HAP-1 (cell line): ENCODE results near the gene PPID.
"Not testable (repeated sequence)": the region's sequence is repeated elsewhere in the genome, so short reads cannot be mapped to it uniquely, and the experiment has no call there.

Experiments used
- DNase-seq, 2 experiments: peaks; one replicate each; pipeline ENCODE4 v3.0.0-alpha.2; 2016 to 2020; ENCODE audit warnings: low spot score in 2 of 2
- H3K27me3 ChIP-seq: fragments of 250-450 bp; sonication (Bioruptor Pico); 2 replicates; pipeline ENCODE4 v1.5.1; 2020; ENCODE audit warnings: low read depth, mild to moderate bottlenecking, moderate library complexity
- H3K36me3 ChIP-seq: fragments of 250-450 bp; sonication (Bioruptor Pico); replicated peaks from 2 replicates; pipeline ENCODE4 v1.5.1; 2020; ENCODE audit warnings: mild to moderate bottlenecking
- H3K4me1 ChIP-seq: fragments of 250-450 bp; sonication (Bioruptor Pico); 2 replicates; pipeline ENCODE4 v1.5.1; 2020; ENCODE audit warnings: mild to moderate bottlenecking
- H3K4me3 ChIP-seq: fragments of 250-450 bp; sonication (Bioruptor Pico); 2 replicates; pipeline ENCODE4 v1.5.1; 2020; ENCODE audit warnings: mild to moderate bottlenecking, moderate library complexity
- H3K9me3 ChIP-seq: fragments of 250-450 bp; sonication (Bioruptor Pico); 2 replicates; pipeline ENCODE4 v1.5.1; 2020; ENCODE audit warnings: mild to moderate bottlenecking, moderate library complexity
- in situ Hi-C: fragments of 300-500 bp; cut with MboI; formaldehyde crosslinking; loops from 3 replicates; pipeline ENCODE4 v1.14.3; 2020; ENCODE audit warnings: low sequenced_read_pairs, inconsistent platforms, mixed read lengths

The PPID gene

DNA sequence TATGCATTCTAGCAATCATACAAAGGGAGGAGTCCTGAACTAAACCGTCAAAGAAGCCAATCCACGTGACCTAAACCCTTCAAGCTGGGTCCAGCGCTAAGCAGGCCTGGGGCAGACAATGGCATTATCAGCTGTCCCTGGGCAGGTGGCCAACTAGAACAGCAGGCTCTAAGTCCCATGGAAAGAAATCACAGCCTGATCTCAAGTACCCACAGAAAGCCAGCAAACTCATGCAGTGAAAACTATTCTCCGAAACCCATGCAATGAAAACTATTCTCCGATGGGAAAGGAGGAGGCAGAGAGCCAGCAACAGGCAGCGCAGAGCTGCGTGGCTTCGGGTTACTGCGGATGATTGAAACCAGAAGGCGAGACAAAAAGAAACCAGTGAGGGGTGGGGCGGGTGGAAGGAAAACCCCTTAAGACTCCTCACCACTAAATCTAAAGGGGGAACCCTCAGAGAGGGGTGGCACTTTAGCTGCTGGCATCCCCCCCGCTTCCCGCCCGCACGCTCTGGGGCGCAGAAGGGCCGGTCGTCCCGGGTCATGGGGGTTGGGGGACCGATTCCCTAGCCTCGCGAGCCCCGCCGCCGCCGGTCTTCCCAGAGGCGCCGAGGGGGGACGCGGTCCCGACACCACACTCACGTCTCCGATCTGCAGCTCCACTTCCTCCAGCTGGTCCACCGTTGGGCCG lies 52.1 kb downstream of the PPID start:
- peak; percentile 90 to 91 for DNase-seq

DNA sequence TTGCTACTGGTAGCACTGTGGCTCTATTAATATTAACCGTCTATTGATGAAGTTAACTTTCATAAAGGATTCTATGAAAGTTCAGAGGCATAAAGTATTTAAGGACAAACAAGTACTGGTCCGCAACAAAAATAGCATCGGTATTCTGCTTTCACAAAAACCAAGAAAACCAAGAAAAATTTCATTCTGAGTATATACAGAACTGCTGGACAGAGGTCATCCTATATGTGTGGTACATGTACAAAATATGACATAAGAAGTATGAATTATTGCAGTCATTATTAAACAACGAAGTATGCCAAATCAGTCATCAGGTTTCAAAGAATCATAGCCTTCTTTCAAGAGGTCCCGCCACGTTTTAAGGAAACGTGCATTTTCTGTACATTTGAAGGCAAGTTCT lies 53.9 kb downstream of the PPID start:
- Histone ChIP-seq H3K4me1 (peaks cover 8% of the 10 kb centered on the region), H3K9me3 (no peaks in the 10 kb centered on the region), H3K36me3 (peaks cover 5% of the 10 kb centered on the region; the same call in 1 of the 2 replicates), H3K27me3 (no peaks in the 10 kb centered on the region), H3K4me3 (no peak overlapping the region)
- in situ Hi-C loops = no loop called here
- no peak for DNase-seq

More for the DNA sequence above, 52.1 kb downstream of the PPID start:
- Histone ChIP-seq H3K4me1 (peaks cover 8% of the 10 kb centered on the region), H3K27me3 (no peaks in the 10 kb centered on the region), H3K9me3 (no peaks in the 10 kb centered on the region), H3K4me3 (peak overlapping the region; percentile 94), H3K36me3 (peaks cover 5% of the 10 kb centered on the region; the same call in 1 of the 2 replicates)
- in situ Hi-C loops = no loop called here

DNA sequence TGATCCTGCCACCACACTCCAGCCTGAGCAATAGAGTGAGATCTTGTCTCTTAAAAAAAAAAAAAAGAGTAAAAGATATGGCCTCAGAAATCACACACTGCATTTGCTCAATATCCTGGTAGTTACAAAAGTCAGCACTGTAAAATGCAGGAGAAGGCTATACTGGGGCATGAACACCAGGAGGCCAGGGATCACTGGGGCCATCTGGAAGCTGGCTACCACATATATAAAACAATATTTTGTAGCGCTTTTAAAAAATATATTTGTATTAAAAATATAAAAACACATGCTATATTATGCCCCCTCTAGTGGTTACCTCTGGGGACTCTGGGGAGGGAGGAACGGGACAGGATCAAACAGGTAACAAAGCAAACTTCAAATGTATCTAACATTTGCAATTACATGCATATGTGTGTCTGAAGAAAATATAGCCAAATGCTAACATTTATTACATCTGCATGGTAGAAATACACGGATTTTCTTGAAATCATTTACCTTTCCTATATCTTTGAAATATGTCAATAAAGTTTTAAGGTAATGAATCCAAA lies 55.5 kb downstream of the PPID start:
- peaks cover 5% of the 10 kb centered on the region; the same call in 1 of the 2 replicates for H3K36me3 ChIP-seq
- H3K9me3 ChIP-seq = no peaks in the 10 kb centered on the region
- no peaks in the 10 kb centered on the region for H3K27me3 ChIP-seq
- H3K4me3 ChIP-seq = no peak overlapping the region
- peak; percentile 15 to 53 for DNase-seq
- in situ Hi-C loops = no loop called here
- peaks cover 3% of the 10 kb centered on the region for H3K4me1 ChIP-seq

DNA sequence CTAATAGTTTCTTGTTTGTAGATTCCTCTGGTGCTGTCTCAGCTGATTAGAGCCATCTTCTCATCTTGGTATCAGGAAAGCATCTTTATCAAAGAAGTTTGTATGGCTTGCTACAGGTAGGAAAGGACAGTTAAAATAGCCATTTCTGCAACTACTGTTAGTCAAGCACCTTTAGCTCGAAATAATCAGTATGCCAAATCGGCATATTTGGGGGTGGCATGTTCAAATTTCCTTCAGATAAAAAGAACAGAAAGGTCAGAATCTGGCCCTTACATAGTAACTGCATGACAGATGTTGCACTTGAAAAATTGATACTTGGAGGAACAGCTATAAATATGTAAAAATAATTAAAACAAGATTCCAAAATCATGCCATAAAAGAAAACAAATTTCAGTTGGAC lies 56.3 kb downstream of the PPID start:
- Histone ChIP-seq H3K4me1 (no peaks in the 10 kb centered on the region; the same call in 1 of the 2 replicates), H3K27me3 (no peaks in the 10 kb centered on the region), H3K4me3 (no peak overlapping the region), H3K36me3 (peaks cover 5% of the 10 kb centered on the region; the same call in 1 of the 2 replicates), H3K9me3 (no peaks in the 10 kb centered on the region)
- no peak for DNase-seq
- in situ Hi-C loops = no loop called here

DNA sequence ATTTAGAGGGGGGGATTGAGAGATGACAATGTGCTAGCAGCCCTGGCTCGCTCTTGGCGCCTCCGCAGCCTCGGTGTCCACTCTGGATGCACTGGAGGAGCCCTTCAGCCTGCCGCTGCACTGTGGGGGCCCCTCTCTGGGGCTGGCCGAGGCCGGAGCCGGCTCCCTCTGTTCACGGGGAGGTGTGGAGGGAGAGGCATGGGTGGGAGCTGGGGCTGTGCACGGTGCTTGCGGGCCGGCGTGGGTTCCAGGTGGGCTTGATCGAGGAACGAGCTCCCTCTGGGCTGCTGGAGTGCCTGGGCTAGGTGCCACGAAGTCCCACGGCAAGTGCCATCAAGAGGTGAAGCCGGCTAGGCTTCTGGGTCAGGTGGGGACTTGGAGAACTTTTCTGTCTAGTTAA lies 58.4 kb downstream of the PPID start:
- Histone ChIP-seq H3K4me1 (no peaks in the 10 kb centered on the region; the same call in 1 of the 2 replicates), H3K27me3 (no peaks in the 10 kb centered on the region), H3K36me3 (peaks cover 5% of the 10 kb centered on the region; the same call in 1 of the 2 replicates), H3K9me3 (no peaks in the 10 kb centered on the region), H3K4me3 (no peak overlapping the region)
- DNase-seq = no peak
- in situ Hi-C loops = no loop called here

DNA sequence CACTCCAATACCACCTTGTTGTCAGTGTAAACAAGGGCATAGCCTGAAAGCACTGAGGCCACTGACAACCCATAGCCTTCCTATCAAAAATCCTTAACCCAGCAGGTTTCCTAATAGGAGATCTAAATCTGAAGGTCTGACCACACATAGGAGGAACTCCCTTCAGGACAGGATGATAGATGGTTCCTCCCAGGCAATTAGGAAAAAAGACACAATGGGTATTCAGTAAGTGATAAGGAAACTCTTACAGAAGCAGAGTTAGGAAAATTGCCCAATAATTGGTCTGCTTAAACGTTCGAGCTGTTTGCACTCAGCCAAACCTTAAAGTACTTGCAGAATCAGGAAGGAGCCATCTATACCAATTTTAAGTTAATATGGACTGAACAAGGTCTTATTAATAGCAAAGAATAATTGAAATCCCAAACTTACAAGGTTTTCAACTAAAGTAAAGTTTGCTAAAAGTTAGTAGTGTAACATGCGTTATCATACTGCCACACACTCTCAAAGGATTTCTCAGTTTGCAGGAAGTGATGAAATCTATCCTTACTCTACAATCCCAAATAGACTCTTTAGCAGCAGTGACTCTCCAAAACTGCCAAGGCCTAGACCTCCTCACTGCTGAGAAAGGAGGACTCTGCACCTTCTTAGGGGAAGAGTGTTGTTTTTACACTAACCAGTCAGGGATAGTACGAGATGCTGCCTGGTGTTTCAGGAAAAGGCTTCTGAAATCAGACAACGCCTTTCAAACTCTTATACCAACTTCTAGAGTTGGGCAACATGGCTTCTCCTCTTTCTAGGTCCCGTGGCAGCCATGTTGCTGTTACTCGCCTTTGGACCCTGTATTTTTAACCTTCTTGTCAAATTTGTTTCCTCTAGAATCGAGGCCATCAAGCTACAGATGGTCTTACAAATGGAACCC lies 59.2 kb downstream of the PPID start:
- H3K27me3 ChIP-seq, H3K4me1 ChIP-seq, H3K36me3 ChIP-seq, in situ Hi-C loops, H3K9me3 ChIP-seq, H3K4me3 ChIP-seq, DNase-seq: not testable (repeated sequence)

DNA sequence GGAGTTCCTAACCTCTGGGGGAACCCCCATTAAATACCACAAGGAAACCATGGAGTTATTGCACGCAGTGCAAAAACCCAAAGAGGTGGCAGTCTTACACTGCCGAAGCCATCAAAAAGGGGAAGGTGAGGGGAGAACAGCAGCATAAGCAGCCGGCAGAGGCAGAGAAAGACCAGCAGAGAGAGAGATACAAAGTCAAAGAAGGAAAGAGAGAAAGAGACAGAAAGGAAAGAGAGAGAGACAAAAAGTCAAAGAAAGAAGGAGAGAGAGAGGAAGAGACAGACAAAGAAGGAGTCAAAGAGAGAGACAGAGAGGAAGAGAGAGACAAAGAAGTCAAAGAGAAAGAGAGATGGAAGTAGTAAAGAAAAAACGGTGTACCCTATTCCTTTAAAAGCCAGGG lies 59.9 kb downstream of the PPID start:
- H3K4me3 ChIP-seq, H3K9me3 ChIP-seq, H3K4me1 ChIP-seq, in situ Hi-C loops, H3K27me3 ChIP-seq, DNase-seq, H3K36me3 ChIP-seq: not testable (repeated sequence)
